B cell (primary cell): ENCODE results near the gene MCEMP1.

Source experiments
- EZH2 ChIP-seq: IDR thresholded peaks from 2 replicates; pipeline ENCODE4 v1.6.1; 2012; ENCODE audit warnings: borderline replicate concordance, low read depth, mild to moderate bottlenecking, moderate library complexity, low read length; ENCODE audit not compliant: insufficient read depth, poor library complexity, severe bottlenecking
- TF ChIP-seq, protein P1 (sequence below): fragments of 200-600 bp; IDR thresholded peaks from one replicate; pipeline ENCODE4 v1.8.0; 2022; ENCODE audit warnings: antibody characterized with exemption, mild to moderate bottlenecking

DNA sequence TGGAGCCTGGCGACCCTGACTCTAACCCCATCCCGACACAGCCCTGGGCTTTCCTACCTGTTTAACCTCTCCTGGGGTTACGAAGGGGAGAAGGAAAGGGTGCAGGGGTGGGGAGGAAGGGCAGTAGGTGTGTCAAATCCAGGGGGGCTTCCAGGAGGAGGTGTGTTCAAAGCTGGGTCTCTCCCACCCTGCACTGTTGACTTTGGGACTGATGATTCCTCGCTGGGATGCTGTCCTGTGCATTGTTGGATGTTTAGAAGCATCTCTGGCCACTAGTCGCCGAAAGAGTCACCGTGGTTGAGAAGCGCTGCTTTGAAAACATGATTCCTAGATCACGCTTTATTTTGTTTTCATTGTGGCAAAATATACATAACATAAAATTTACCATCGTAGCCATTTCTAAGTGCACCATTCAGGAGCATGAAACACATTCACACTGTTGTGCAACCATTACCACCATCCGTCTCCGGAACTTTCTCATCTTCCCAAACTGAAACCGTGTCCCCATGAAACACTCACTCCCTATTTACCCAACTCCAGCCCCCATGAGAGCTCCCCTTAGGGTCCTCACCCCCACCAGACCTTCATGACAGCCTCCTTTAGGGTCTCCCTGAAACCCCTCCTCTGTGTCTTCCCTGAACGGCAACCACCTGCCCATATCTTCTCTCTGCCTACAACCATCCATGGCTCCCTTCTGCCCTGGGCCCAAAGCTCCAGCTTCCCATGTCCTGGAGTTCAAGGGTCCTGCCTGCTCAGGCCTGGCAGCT, 29.5 kb downstream of the MCEMP1 start:
- TF ChIP-seq, protein P1, sequence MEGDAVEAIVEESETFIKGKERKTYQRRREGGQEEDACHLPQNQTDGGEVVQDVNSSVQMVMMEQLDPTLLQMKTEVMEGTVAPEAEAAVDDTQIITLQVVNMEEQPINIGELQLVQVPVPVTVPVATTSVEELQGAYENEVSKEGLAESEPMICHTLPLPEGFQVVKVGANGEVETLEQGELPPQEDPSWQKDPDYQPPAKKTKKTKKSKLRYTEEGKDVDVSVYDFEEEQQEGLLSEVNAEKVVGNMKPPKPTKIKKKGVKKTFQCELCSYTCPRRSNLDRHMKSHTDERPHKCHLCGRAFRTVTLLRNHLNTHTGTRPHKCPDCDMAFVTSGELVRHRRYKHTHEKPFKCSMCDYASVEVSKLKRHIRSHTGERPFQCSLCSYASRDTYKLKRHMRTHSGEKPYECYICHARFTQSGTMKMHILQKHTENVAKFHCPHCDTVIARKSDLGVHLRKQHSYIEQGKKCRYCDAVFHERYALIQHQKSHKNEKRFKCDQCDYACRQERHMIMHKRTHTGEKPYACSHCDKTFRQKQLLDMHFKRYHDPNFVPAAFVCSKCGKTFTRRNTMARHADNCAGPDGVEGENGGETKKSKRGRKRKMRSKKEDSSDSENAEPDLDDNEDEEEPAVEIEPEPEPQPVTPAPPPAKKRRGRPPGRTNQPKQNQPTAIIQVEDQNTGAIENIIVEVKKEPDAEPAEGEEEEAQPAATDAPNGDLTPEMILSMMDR = no peak
- no peak for TF ChIP-seq EZH2
